NT2/D1 (cell line): Measurements from ENCODE around the gene SRGN.

ENCODE experiments used
- SUZ12 ChIP-seq: IDR thresholded peaks from 2 replicates; pipeline ENCODE4 v1.6.1; 2011; ENCODE audit not compliant: insufficient read length, insufficient read depth; ENCODE audit errors: extremely low read depth
- YY1 ChIP-seq: IDR thresholded peaks from 2 replicates; pipeline ENCODE4 v1.6.1; 2011; ENCODE audit not compliant: insufficient read length, insufficient read depth

DNA sequence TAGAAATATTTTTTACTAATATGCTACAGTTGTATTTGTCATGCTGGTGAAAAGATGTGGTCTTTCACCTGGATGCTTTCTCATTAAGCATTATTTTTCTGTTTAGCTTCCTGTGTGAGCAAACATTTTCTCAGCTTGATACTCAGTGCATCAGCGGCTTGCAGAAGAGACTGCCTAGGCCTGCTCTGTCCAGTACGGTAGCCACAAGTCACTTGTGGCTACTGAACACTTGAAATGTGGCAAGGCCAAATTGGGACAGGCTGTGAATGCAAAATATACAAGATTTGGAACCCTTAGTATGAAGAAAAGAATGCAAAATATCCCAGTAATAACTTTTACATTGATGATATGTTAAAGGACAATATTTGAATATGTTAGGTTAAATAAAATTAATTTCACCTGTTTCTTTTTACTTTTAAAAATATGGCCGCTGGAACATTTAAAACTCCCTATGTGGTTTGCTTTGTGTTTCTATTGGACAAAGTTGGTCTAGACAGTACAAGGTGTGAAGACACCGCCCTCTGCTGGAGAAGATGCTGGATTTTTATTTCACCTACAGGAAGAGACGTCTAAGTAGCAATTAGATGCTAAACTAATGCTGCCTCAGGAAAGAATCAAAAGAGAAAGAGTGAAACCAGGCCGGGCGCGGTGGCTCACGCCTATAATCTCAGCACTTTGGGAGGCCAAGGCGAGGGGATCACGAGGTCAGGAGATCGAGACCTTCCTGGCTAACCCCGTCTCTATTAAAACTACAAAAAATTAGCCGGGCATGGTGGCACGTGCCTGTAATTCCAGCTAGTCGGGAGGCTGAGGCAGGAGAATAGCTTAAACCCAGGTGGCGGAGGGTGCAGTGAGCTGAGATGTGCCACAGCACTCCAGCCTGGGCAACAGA, 5.3 kb downstream of the SRGN start:
- TF ChIP-seq YY1 (no peak), SUZ12 (no peak)
